ENCODE measurements around the gene C10orf143. TPM values are rescaled to one million over a fixed set of nuclear protein-coding genes. Genes with fewer than 3 reads are reported as not detected.
A peak's percentile ranks its signal among the peaks of the same experiment; 100 is the strongest.

The C10orf143 gene
- total RNA-seq, 2 experiments from 2014 or later: 4.3 to 5.8 TPM

- no peaks in the 10 kb centered on the region for H3K9me3 Mint-ChIP-seq
- H3K36me3 Mint-ChIP-seq (ENCODE audit: low read depth): peaks cover 32% of the 10 kb centered on the region
- CTCF ChIA-PET: interaction anchor here (1.9 kb wide), 1 partner anchor 32 kb away, joined by 5 read pairs; the partner anchor contains the start of gene C10orf143
- no peak for TF ChIP-seq CTCF (IDR thresholded peaks at IDR 0.05)
- peak overlapping the region; percentile 16 for H3K27ac Mint-ChIP-seq
- POLR2A ChIA-PET: interaction anchor here (2.1 kb wide), 1 partner anchor 31 kb away, joined by 15 read pairs; the partner anchor contains the start of gene C10orf143
- H3K27me3 Mint-ChIP-seq: no peaks in the 10 kb centered on the region
- H3K27ac ChIP-seq (ENCODE audit: low read depth in 1 of 2, low read length in 2 of 2): no peak overlapping the region
- no peaks in the 10 kb centered on the region for H3K27me3 ChIP-seq (ENCODE audit: control insufficient read depth in 1 of 2, insufficient read depth in 2 of 2, low read length in 2 of 2)
- peaks cover 10% of the 10 kb centered on the region for H3K36me3 ChIP-seq (ENCODE audit: insufficient read depth, low read length)
- no peak overlapping the region for H3K4me3 ChIP-seq (ENCODE audit: low read length)
- H3K9me3 ChIP-seq (ENCODE audit: control insufficient read depth in 1 of 2, insufficient read depth in 1 of 2, low read length in 2 of 2): no peaks in the 10 kb centered on the region
- peak overlapping the region; percentile 17 for H3K4me3 Mint-ChIP-seq
- H3K4me1 Mint-ChIP-seq (ENCODE audit: low read depth): peaks cover 64% of the 10 kb centered on the region
- ATAC-seq (ENCODE audit: poor library complexity): peak; percentile 76
- DNase-seq: peak in 3 of 14 experiments; percentile 19 to 30 (median 20)
- intact Hi-C loops (cut with DNase I, micrococcal nuclease): no loop called here
- peaks cover 51% of the 10 kb centered on the region for H3K4me1 ChIP-seq (ENCODE audit: insufficient read depth, low read length)
Observed at GRCh38 chr10:130141878-130142277, 31.2 kb upstream of the C10orf143 start.

DNA sequence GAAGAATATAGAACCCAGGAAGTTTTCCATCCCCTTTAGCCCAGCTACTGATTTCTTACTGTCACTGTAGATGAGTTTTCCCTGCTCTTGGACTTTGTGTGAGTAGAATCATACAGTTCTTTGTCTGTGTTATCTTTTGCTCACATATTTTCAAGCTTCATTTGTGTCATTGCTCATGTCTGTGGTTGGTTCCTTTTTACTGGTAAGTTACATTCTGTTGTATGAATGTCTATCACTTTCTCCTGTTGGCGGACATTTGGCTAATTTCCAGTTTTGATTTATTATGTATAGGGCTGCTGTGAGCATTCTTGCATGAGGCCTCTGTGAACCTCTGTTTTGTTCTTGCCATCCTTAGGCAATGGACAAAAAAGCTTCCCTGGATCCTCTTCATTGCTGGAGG lies 30.8 kb upstream of the C10orf143 start:
- H3K27me3 Mint-ChIP-seq: no peaks in the 10 kb centered on the region
- Histone ChIP-seq H3K9me3 (ENCODE audit: control insufficient read depth in 1 of 2, insufficient read depth in 1 of 2, low read length in 2 of 2) (no peaks in the 10 kb centered on the region), H3K4me1 (ENCODE audit: insufficient read depth, low read length) (peaks cover 53% of the 10 kb centered on the region), H3K27me3 (ENCODE audit: control insufficient read depth in 1 of 2, insufficient read depth in 2 of 2, low read length in 2 of 2) (no peaks in the 10 kb centered on the region), H3K4me3 (ENCODE audit: low read length) (no peak overlapping the region), H3K36me3 (ENCODE audit: insufficient read depth, low read length) (peaks cover 6% of the 10 kb centered on the region), H3K27ac (ENCODE audit: low read depth in 1 of 2, low read length in 2 of 2) (no peak overlapping the region)
- no peak for DNase-seq
- no peak overlapping the region for H3K4me3 Mint-ChIP-seq
- no peaks in the 10 kb centered on the region for H3K9me3 Mint-ChIP-seq
- ChIA-PET CTCF (interaction anchor here (1.9 kb wide), 1 partner anchor 32 kb away, joined by 5 read pairs; the partner anchor contains the start of gene C10orf143), POLR2A (interaction anchor here (2.1 kb wide), 1 partner anchor 31 kb away, joined by 15 read pairs; the partner anchor contains the start of gene C10orf143)
- no peak for TF ChIP-seq CTCF (IDR thresholded peaks at IDR 0.05)
- peak overlapping the region; percentile 16 for H3K27ac Mint-ChIP-seq
- H3K4me1 Mint-ChIP-seq (ENCODE audit: low read depth): peaks cover 60% of the 10 kb centered on the region
- intact Hi-C loops (cut with DNase I, micrococcal nuclease): no loop called here
- no peak for ATAC-seq (ENCODE audit: poor library complexity)
- H3K36me3 Mint-ChIP-seq (ENCODE audit: low read depth): peaks cover 28% of the 10 kb centered on the region

- H3K4me1 ChIP-seq (ENCODE audit: insufficient read depth, low read length): peaks cover 51% of the 10 kb centered on the region
- H3K9me3 Mint-ChIP-seq: no peaks in the 10 kb centered on the region
Observed at GRCh38 chr10:130141038-130141437, 30.4 kb upstream of the C10orf143 start.

More at GRCh38 chr10:130141038-130141437, 30.4 kb upstream of the C10orf143 start:
- peaks cover 24% of the 10 kb centered on the region for H3K36me3 Mint-ChIP-seq (ENCODE audit: low read depth)
- POLR2A ChIA-PET: interaction anchor here (2.1 kb wide), 1 partner anchor 30 kb away, joined by 15 read pairs; the partner anchor contains the start of gene C10orf143
- H3K27ac ChIP-seq (ENCODE audit: low read depth in 1 of 2, low read length in 2 of 2): no peak overlapping the region
- DNase-seq (no peak), ATAC-seq (ENCODE audit: poor library complexity) (no peak)
- H3K27me3 Mint-ChIP-seq: no peaks in the 10 kb centered on the region
- CTCF ChIA-PET: interaction anchor here (1.9 kb wide), 1 partner anchor 31 kb away, joined by 5 read pairs; the partner anchor contains the start of gene C10orf143
- H3K27me3 ChIP-seq (ENCODE audit: control insufficient read depth in 1 of 2, insufficient read depth in 2 of 2, low read length in 2 of 2): no peaks in the 10 kb centered on the region
- peaks cover 3% of the 10 kb centered on the region for H3K36me3 ChIP-seq (ENCODE audit: insufficient read depth, low read length)
- no peak overlapping the region for H3K4me3 ChIP-seq (ENCODE audit: low read length)
- H3K4me3 Mint-ChIP-seq: peak overlapping the region; percentile 18
- H3K9me3 ChIP-seq (ENCODE audit: control insufficient read depth in 1 of 2, insufficient read depth in 1 of 2, low read length in 2 of 2): no peaks in the 10 kb centered on the region
- intact Hi-C loops (cut with DNase I, micrococcal nuclease): no loop called here
- peak overlapping the region; percentile 16 for H3K27ac Mint-ChIP-seq
- peaks cover 56% of the 10 kb centered on the region for H3K4me1 Mint-ChIP-seq (ENCODE audit: low read depth)
- TF ChIP-seq CTCF (IDR thresholded peaks at IDR 0.05): no peak
